SK-N-SH (cell line): Measurements from ENCODE around the gene TMEM267. TPM values are rescaled to one million over a fixed set of nuclear protein-coding genes. Genes with fewer than 3 reads are reported as not detected.

Experiments used
- CTCF ChIA-PET: fragments of 300-600, 350-600 bp; formaldehyde crosslinking; extraction: SDS; loops from one replicate; lab custom pipeline; 2021; lab: Yijun Ruan, JAX
- POLR2A ChIA-PET: fragments of 350-600 bp; sonication (Branson Sonifier 250); formaldehyde crosslinking; extraction: SDS; loops from one replicate; lab custom pipeline; 2020; ENCODE audit warnings: antibody characterized with exemption, inconsistent platforms; lab: Yijun Ruan, JAX
- DNase-seq: peaks from one replicate; pipeline ENCODE4 v3.0.0; 2012
- H2AFZ ChIP-seq: fragments of 200-600 bp; sonication (generic); 2 replicates; pipeline ENCODE4 v1.8.1; 2016; ENCODE audit warnings: antibody characterized with exemption, mild to moderate bottlenecking, low read depth
- H3F3A ChIP-seq: fragments of 200-600 bp; sonication (generic); replicated peaks from 2 replicates; pipeline ENCODE3; 2016; ENCODE audit warnings: antibody characterized with exemption, mild to moderate bottlenecking; ENCODE audit not compliant: insufficient read depth
- H3K27ac ChIP-seq, 2 experiments: fragments of 200-500 bp in 1 of 2; fragments of 200-600 bp in 1 of 2; sonication (Bioruptor generic) in 1 of 2; sonication (generic), shearing (Covaris generic) in 1 of 2; 2 replicates each; pipeline versions ENCODE4 v1.5.1 to v1.6.1; 2014 to 2016; ENCODE audit warnings: low read depth in 2 of 2, inconsistent platforms in 1 of 2, low read length in 1 of 2, mild to moderate bottlenecking in 1 of 2, mixed read lengths in 1 of 2
- H3K27me3 ChIP-seq: fragments of 200-600 bp; sonication (generic), shearing (Covaris generic); 2 replicates; pipeline ENCODE4 v1.6.1; 2016; ENCODE audit warnings: mixed run types; ENCODE audit not compliant: insufficient read depth
- H3K36me3 ChIP-seq, 2 experiments: fragments of 200-500 bp in 1 of 2; fragments of 200-600 bp in 1 of 2; sonication (Bioruptor generic) in 1 of 2; sonication (generic) in 1 of 2; replicated peaks in 1 of 2; 2 replicates each; pipeline versions ENCODE3 to v1.5.1; 2014 to 2016; ENCODE audit warnings: low read length in 1 of 2, mild to moderate bottlenecking in 1 of 2; ENCODE audit not compliant: insufficient read depth in 2 of 2, control insufficient read depth in 1 of 2
- H3K4me1 ChIP-seq, 2 experiments: fragments of 200-500 bp in 1 of 2; fragments of 200-600 bp in 1 of 2; sonication (Bioruptor generic) in 1 of 2; sonication (generic), shearing (Covaris generic) in 1 of 2; 2 replicates each; pipeline versions ENCODE4 v1.5.1 to v1.6.1; 2014 to 2016; ENCODE audit warnings: low read depth in 1 of 2, low read length in 1 of 2, mixed run types in 1 of 2; ENCODE audit not compliant: insufficient read depth in 2 of 2, control insufficient read depth in 1 of 2
- H3K4me2 ChIP-seq: fragments of 200-600 bp; sonication (generic), shearing (Covaris generic); 2 replicates; pipeline ENCODE4 v1.6.1; 2017; ENCODE audit warnings: mixed run types
- H3K4me3 ChIP-seq, 2 experiments: fragments of 200-500 bp in 1 of 2; fragments of 200-600 bp in 1 of 2; sonication (Bioruptor generic) in 1 of 2; sonication (generic), shearing (Covaris generic) in 1 of 2; 2 replicates each; pipeline versions ENCODE4 v1.5.1 to v1.8.1; 2014 to 2016; ENCODE audit warnings: low read depth in 2 of 2, inconsistent platforms in 1 of 2, low read length in 1 of 2, mild to moderate bottlenecking in 1 of 2, mixed read lengths in 1 of 2, moderate library complexity in 1 of 2
- H3K79me2 ChIP-seq: fragments of 200-600 bp; sonication (generic); 2 replicates; pipeline ENCODE4 v1.8.1; 2017; ENCODE audit warnings: mild to moderate bottlenecking; ENCODE audit not compliant: insufficient read depth
- H3K9ac ChIP-seq: fragments of 200-600 bp; sonication (generic); 2 replicates; pipeline ENCODE4 v1.6.1; 2017; ENCODE audit warnings: mixed run types
- H3K9me2 ChIP-seq: fragments of 200-600 bp; sonication (generic); 2 replicates; pipeline ENCODE4 v1.6.1; 2017; ENCODE audit warnings: mixed run types
- H3K9me3 ChIP-seq: fragments of 200-600 bp; sonication (generic); 2 replicates; pipeline ENCODE4 v1.6.1; 2017; ENCODE audit warnings: mixed run types, mild to moderate bottlenecking, moderate library complexity
- H4K20me1 ChIP-seq: fragments of 200-600 bp; sonication (generic); 2 replicates; pipeline ENCODE4 v1.6.1; 2017; ENCODE audit warnings: mild to moderate bottlenecking, mixed run types; ENCODE audit not compliant: insufficient read depth
- CTCF ChIP-seq: fragments of 200-600 bp; sonication (generic); IDR thresholded peaks from 2 replicates; pipeline ENCODE4 v1.6.1; 2017; ENCODE audit warnings: antibody characterized with exemption, mild to moderate bottlenecking, moderate library complexity
- ELF1 ChIP-seq: IDR thresholded peaks from 2 replicates; pipeline ENCODE4 v1.4.0; 2012
- FOSL2 ChIP-seq: IDR thresholded peaks from 2 replicates; pipeline ENCODE4 v1.4.0; 2012; ENCODE audit warnings: low read depth, mild to moderate bottlenecking, moderate library complexity, borderline replicate concordance
- FOXJ3 ChIP-seq: sonication (generic); formaldehyde crosslinking; IDR thresholded peaks from 2 replicates; pipeline ENCODE4 v1.5.1; 2020; ENCODE audit warnings: mild to moderate bottlenecking, missing genetic modification reagents
- MAX ChIP-seq: IDR thresholded peaks from 2 replicates; pipeline ENCODE4 v1.4.0; 2012; ENCODE audit warnings: low read depth
- MXI1 ChIP-seq: IDR thresholded peaks from 2 replicates; pipeline ENCODE4 v1.6.1; 2012; ENCODE audit warnings: mild to moderate bottlenecking, low read depth, low read length, improper control_type of control experiment
- RCOR1 ChIP-seq: fragments of 150-350 bp; IDR thresholded peaks from 2 replicates; pipeline ENCODE4 v1.6.1; 2017; ENCODE audit warnings: antibody characterized with exemption, low read length
- REST ChIP-seq: IDR thresholded peaks from 2 replicates; pipeline ENCODE4 v1.6.1; 2012; ENCODE audit warnings: mild to moderate bottlenecking, low read depth, low read length, moderate library complexity
- TCF12 ChIP-seq: IDR thresholded peaks from 2 replicates; pipeline ENCODE4 v1.4.0; 2012
- USF1 ChIP-seq: IDR thresholded peaks from 2 replicates; pipeline ENCODE4 v1.4.0; 2012; ENCODE audit warnings: low read depth, borderline replicate concordance
- YY1 ChIP-seq: IDR thresholded peaks from 2 replicates; pipeline ENCODE4 v1.4.0; 2012; ENCODE audit warnings: low read depth, mild to moderate bottlenecking
- ZBTB33 ChIP-seq: IDR thresholded peaks from 2 replicates; pipeline ENCODE4 v1.4.0; 2012; ENCODE audit warnings: low read depth, borderline replicate concordance
- WGBS: methylation state at CpG from one replicate; pipeline ENCODE4 v1.1.6; 2017; ENCODE audit warnings: low lambda C conversion rate; 5-methylcytosine and 5-hydroxymethylcytosine counted together
- polyA plus RNA-seq, 3 experiments: library from polyadenylated mRNA; depleted of rRNA; stranded (reverse); fragments of >200 nt; gene quantifications; 2 replicates each; pipeline ENCODE4 v1.2.3, GENCODE V29; 2012

The TMEM267 gene
- polyA plus RNA-seq, 1 of the 3 experiments (the other 2 are of a cell fraction), result 5.7 TPM

- TF ChIP-seq REST (no peak), ZBTB33 (no peak), CTCF (no peak)
These were observed 40.0 kb upstream of the TMEM267 start (continued) for GRCh38 chr5:43523662-43524072.

GRCh38 chr5:43520615-43521014 is 37.0 kb upstream of the TMEM267 start:
- Histone ChIP-seq H3F3A (peaks cover 5% of the 10 kb centered on the region), H3K27ac (no peak overlapping the region), H3K36me3 (peaks cover 13% of the 10 kb centered on the region in 2 experiments), H3K9ac (no peak overlapping the region), H2AFZ (no peak overlapping the region), H3K4me2 (no peak overlapping the region), H4K20me1 (no peaks in the 10 kb centered on the region), H3K4me3 (no peak overlapping the region), H3K79me2 (no peaks in the 10 kb centered on the region), H3K4me1 (peaks cover 0 to 24% of the 10 kb centered on the region in 2 experiments; a peak in 2 of 4 replicates), H3K27me3 (no peaks in the 10 kb centered on the region)
- POLR2A ChIA-PET, result no interaction called here
- WGBS, result 100% methylated on average over 1 of the region's 1 CpG
- DNase-seq, result no peak
- no peak for TF ChIP-seq TCF12
- TF ChIP-seq, all 33 proteins: peak for 0
- CTCF ChIA-PET, result interaction anchor here (1.2 kb wide), 1 partner anchor 37 kb away, joined by 3 read pairs; the partner anchor contains the start of gene TMEM267
- no peaks in the 10 kb centered on the region for H3K9me2 ChIP-seq
- no peaks in the 10 kb centered on the region for H3K9me3 ChIP-seq

GRCh38 chr5:43515678-43516048 is 32.0 kb upstream of the TMEM267 start:
- Histone ChIP-seq H4K20me1 (no peaks in the 10 kb centered on the region), H3F3A (peaks cover 12% of the 10 kb centered on the region), H3K4me1 (peaks cover 0 to 11% of the 10 kb centered on the region in 2 experiments; a peak in 2 of 4 replicates), H2AFZ (peak overlapping the region; percentile 99), H3K4me3 (peak overlapping the region; percentile 76 to 96), H3K27me3 (no peaks in the 10 kb centered on the region), H3K4me2 (peak overlapping the region; percentile 89), H3K27ac (peak overlapping the region; percentile 91 to 96), H3K9ac (peak overlapping the region; percentile 97), H3K9me2 (no peaks in the 10 kb centered on the region), H3K36me3 (no peaks in the 10 kb centered on the region), H3K79me2 (peaks cover 26% of the 10 kb centered on the region; the same call in 1 of the 2 replicates), H3K9me3 (no peaks in the 10 kb centered on the region)
- 15% methylated on average over 1 of the region's 1 CpG for WGBS
- no peak for DNase-seq
- ChIA-PET CTCF (interaction anchor here (1.6 to 2.6 kb wide), 2 partner anchors 31 to 40 kb away, joined by 6 to 13 read pairs; partner anchors contain the start of genes PAIP1 and TMEM267), POLR2A (interaction anchor here (0.7 to 1.7 kb wide), 6 partner anchors 8 to 87 kb away, joined by 3 to 28 read pairs (median 8); partner anchors contain the start of genes NNT and TMEM267)
- TF ChIP-seq REST (no peak), FOSL2 (no peak), RCOR1 (no peak), USF1 (no peak), YY1 (no peak), MXI1 (no peak), ELF1 (no peak), MAX (no peak), FOXJ3 (CRISPR knock-in tag) (no peak)
